Panc1 (cell line): Measurements from ENCODE around the gene FRS2. TPM values are rescaled to one million over a fixed set of nuclear protein-coding genes. Genes with fewer than 3 reads are reported as not detected.

ENCODE experiments used
- ATAC-seq: fragments of 200-7000 bp; cut with Tn5 transposase; 2 replicates; pipeline ENCODE4 v1.9.1; 2020; ENCODE audit warnings: mild to moderate bottlenecking, moderate library complexity
- BruUV-seq: library from RNA; stranded (reverse); fragments of 400-500 nt; replicated peaks from 2 replicates; lab custom pipeline; 2021; lab: Mats Ljungman, UMichigan
- CTCF ChIA-PET: fragments of 300-600 bp; sonication (Branson Sonifier 250); formaldehyde crosslinking; loops from one replicate; lab custom pipeline; 2022; ENCODE audit warnings: antibody characterized with exemption; lab: Charles Lee
- POLR2A ChIA-PET: fragments of 300-600 bp; sonication (Branson Sonifier 250); formaldehyde crosslinking; loops from one replicate; lab custom pipeline; 2022; ENCODE audit warnings: antibody characterized with exemption; lab: Charles Lee
- DNase-seq: peaks from one replicate; pipeline ENCODE4 v3.0.0-alpha.2; 2010; ENCODE audit warnings: low read depth, low spot score
- H3K27ac ChIP-seq: 2 replicates; pipeline ENCODE4 v1.5.1; 2011; ENCODE audit warnings: mild to moderate bottlenecking, low read length, inconsistent platforms
- H3K27me3 ChIP-seq: fragments of 200-500 bp; sonication (Bioruptor generic); 2 replicates; pipeline ENCODE4 v1.6.0; 2014; ENCODE audit warnings: low read length, inconsistent platforms; ENCODE audit not compliant: control insufficient read depth, insufficient read depth
- H3K36me3 ChIP-seq: fragments of 200-500 bp; sonication (Bioruptor generic); 2 replicates; pipeline ENCODE4 v1.5.1; 2014; ENCODE audit warnings: inconsistent platforms, mild to moderate bottlenecking, low read length, moderate library complexity; ENCODE audit not compliant: control insufficient read depth, insufficient read depth
- H3K4me1 ChIP-seq: 2 replicates; pipeline ENCODE4 v1.5.1; 2011; ENCODE audit warnings: inconsistent platforms, mild to moderate bottlenecking, low read length, moderate library complexity; ENCODE audit not compliant: control insufficient read depth, insufficient read depth
- H3K4me3 ChIP-seq, 2 experiments: 2 replicates each; pipeline ENCODE4 v1.5.1; 2011 to 2012; ENCODE audit warnings: low read depth in 2 of 2, low read length in 2 of 2, mild to moderate bottlenecking in 2 of 2, inconsistent platforms in 1 of 2, moderate library complexity in 1 of 2
- H3K9me3 ChIP-seq: fragments of 200-500 bp; sonication (Bioruptor generic); 2 replicates; pipeline ENCODE4 v1.5.1; 2014; ENCODE audit warnings: low read depth, mild to moderate bottlenecking, inconsistent platforms, low read length, moderate library complexity; ENCODE audit not compliant: control insufficient read depth, insufficient read depth
- POLR2AphosphoS5 ChIP-seq: IDR thresholded peaks from 2 replicates; pipeline ENCODE4 v1.6.1; 2012; ENCODE audit warnings: mild to moderate bottlenecking, low read depth, low read length, moderate library complexity
- SIN3A ChIP-seq: IDR thresholded peaks from 2 replicates; pipeline ENCODE4 v1.6.1; 2012; ENCODE audit warnings: low read depth, mild to moderate bottlenecking, low read length, moderate library complexity, borderline replicate concordance; ENCODE audit not compliant: insufficient read depth
- TCF7L2 ChIP-seq: IDR thresholded peaks from 2 replicates; pipeline ENCODE4 v1.6.1; 2011; ENCODE audit warnings: mild to moderate bottlenecking, low read depth, low read length, inconsistent platforms
- in situ Hi-C: cut with HindIII; loops from 2 replicates; pipeline ENCODE4 v1.10.0; 2016; ENCODE audit warnings: low sequenced_read_pairs, low pct_unique_long_range_greater_than_20kb
- intact Hi-C: fragments of 100-400 bp; cut with micrococcal nuclease; formaldehyde crosslinking; loops from one replicate; pipeline ENCODE4 v1.10.0; 2022; ENCODE audit not compliant: unreplicated experiment
- total RNA-seq: library from RNA; stranded (reverse); gene quantifications from one replicate; pipeline ENCODE4 v1.2.1, GENCODE V29; 2021; ENCODE audit not compliant: unreplicated experiment
- TF ChIP-seq, protein P1 (sequence below): fragments of 450-650 bp; IDR thresholded peaks from 2 replicates; pipeline ENCODE4 v1.5.1; 2017; ENCODE audit warnings: mild to moderate bottlenecking
- TF ChIP-seq, protein P2 (sequence below), 2 experiments: IDR thresholded peaks; 2 replicates each; pipeline ENCODE4 v1.6.1; 2011 to 2012; ENCODE audit warnings: low read depth in 2 of 2, control low read depth in 1 of 2, low read length in 1 of 2, mild to moderate bottlenecking in 1 of 2, moderate library complexity in 1 of 2; ENCODE audit not compliant: insufficient read depth in 1 of 2

Gene FRS2
- total RNA-seq, 1 experiment from 2014 or later, result 26.6 TPM

DNA sequence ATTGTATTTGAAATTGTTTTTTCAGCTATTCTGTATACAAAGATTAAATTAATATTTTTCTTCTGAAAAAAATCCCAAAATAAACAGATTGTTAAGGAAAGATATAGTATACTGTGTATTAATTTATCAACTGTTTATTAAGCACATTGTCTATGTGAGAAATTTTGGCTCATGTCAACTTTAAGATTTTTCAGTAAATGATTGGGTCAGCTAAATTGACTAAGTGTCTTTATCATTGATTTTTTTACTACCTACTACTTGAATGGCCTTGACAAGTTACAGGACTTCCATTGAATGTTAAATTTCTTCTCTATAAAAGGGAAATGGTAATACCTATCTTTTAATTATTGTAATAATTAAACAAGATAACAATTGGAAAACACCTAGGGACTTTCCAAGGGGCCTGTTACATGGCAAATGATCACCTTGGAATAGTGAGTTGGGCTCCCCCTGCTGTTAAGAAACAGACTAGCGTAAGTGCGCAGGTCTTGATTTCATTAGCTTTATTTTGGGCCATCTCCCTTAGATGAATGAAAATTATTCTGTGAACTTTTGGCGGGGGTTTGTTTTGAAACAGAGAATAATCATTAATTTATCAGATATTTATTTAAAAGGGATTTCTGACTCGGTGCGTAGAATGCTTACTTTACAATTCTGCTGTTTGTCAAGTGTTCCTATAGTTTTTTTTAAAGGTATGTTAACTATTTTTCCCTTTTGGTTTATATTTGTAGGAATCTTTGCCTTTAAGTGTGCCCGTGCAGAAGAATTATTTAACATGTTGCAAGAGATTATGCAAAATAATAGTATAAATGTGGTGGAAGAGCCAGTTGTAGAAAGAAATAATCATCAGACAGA, 100.6 kb downstream of the FRS2 start:
- Histone ChIP-seq H3K4me1 (no peaks in the 10 kb centered on the region), H3K27me3 (no peaks in the 10 kb centered on the region), H3K27ac (no peak overlapping the region), H3K36me3 (peaks cover 22% of the 10 kb centered on the region), H3K9me3 (no peaks in the 10 kb centered on the region), H3K4me3 (no peak overlapping the region)
- TF ChIP-seq, protein P1, sequence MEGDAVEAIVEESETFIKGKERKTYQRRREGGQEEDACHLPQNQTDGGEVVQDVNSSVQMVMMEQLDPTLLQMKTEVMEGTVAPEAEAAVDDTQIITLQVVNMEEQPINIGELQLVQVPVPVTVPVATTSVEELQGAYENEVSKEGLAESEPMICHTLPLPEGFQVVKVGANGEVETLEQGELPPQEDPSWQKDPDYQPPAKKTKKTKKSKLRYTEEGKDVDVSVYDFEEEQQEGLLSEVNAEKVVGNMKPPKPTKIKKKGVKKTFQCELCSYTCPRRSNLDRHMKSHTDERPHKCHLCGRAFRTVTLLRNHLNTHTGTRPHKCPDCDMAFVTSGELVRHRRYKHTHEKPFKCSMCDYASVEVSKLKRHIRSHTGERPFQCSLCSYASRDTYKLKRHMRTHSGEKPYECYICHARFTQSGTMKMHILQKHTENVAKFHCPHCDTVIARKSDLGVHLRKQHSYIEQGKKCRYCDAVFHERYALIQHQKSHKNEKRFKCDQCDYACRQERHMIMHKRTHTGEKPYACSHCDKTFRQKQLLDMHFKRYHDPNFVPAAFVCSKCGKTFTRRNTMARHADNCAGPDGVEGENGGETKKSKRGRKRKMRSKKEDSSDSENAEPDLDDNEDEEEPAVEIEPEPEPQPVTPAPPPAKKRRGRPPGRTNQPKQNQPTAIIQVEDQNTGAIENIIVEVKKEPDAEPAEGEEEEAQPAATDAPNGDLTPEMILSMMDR, result peak; percentile 83; the same call in 1 of the 2 replicates
- TF ChIP-seq, protein P2, sequence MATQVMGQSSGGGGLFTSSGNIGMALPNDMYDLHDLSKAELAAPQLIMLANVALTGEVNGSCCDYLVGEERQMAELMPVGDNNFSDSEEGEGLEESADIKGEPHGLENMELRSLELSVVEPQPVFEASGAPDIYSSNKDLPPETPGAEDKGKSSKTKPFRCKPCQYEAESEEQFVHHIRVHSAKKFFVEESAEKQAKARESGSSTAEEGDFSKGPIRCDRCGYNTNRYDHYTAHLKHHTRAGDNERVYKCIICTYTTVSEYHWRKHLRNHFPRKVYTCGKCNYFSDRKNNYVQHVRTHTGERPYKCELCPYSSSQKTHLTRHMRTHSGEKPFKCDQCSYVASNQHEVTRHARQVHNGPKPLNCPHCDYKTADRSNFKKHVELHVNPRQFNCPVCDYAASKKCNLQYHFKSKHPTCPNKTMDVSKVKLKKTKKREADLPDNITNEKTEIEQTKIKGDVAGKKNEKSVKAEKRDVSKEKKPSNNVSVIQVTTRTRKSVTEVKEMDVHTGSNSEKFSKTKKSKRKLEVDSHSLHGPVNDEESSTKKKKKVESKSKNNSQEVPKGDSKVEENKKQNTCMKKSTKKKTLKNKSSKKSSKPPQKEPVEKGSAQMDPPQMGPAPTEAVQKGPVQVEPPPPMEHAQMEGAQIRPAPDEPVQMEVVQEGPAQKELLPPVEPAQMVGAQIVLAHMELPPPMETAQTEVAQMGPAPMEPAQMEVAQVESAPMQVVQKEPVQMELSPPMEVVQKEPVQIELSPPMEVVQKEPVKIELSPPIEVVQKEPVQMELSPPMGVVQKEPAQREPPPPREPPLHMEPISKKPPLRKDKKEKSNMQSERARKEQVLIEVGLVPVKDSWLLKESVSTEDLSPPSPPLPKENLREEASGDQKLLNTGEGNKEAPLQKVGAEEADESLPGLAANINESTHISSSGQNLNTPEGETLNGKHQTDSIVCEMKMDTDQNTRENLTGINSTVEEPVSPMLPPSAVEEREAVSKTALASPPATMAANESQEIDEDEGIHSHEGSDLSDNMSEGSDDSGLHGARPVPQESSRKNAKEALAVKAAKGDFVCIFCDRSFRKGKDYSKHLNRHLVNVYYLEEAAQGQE (IDR thresholded peaks at IDR 0.05; ENCODE audit: insufficient read depth in 1 of 2, low read depth in 2 of 2, low read length in 1 of 2), result no peak
- DNase-seq, result no peak
- peak; percentile 88 for ATAC-seq
- CTCF ChIA-PET, result interaction anchor here (0.9 to 1.8 kb wide), 4 partner anchors 9 to 100 kb away, joined by 4 to 10 read pairs (median 5); partner anchors contain the start of gene FRS2
- POLR2A ChIA-PET, result interaction anchor here (0.6 kb wide), 1 partner anchor 356 kb away, joined by 9 read pairs; no protein-coding TSS in a partner anchor
- intact Hi-C loops (loop anchor here (2.0 to 10.0 kb wide), 3 partner anchors 100 to 216 kb away; partner anchors contain the start of genes FRS2 and YEATS4), in situ Hi-C loops (no loop called here)
- no TSS peak for BruUV-seq

DNA sequence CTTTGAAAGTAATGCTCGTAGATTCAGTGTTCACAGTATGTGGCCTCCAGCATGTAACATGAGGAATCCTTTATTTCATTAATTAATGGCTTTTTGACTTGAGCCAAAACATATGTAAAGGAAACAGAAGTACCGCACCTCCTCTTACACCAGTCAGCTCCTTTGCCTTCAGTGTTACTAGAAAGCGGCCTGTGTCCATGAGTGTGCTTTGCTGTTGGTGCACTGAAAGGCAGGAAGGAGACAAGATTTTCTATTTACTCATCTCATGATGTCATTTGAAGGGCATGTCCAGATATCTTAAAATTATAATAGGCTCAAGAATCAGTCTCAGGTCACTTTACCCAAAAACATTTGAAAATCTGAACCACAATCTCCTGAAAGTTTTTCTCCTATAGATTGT, 105.2 kb downstream of the FRS2 start:
- intact Hi-C loops, result loop anchor here (10.0 kb wide), 1 partner anchor 221 kb away; the partner anchor contains the start of gene YEATS4
- POLR2A ChIA-PET, result no interaction called here
- ATAC-seq (no peak), DNase-seq (no peak)
- Histone ChIP-seq H3K4me3 (no peak overlapping the region), H3K9me3 (no peaks in the 10 kb centered on the region), H3K27me3 (no peaks in the 10 kb centered on the region), H3K36me3 (peaks cover 22% of the 10 kb centered on the region), H3K27ac (no peak overlapping the region), H3K4me1 (no peaks in the 10 kb centered on the region)
- in situ Hi-C loops, result loop anchor here (25.0 kb wide), 1 partner anchor 88 kb away; no protein-coding TSS in a partner anchor
- no TSS peak for BruUV-seq
- CTCF ChIA-PET, result no interaction called here
- TF ChIP-seq POLR2AphosphoS5 (no peak), TCF7L2 (no peak), SIN3A (no peak)
- TF ChIP-seq, protein P1, result no peak
- TF ChIP-seq, protein P2 (IDR thresholded peaks at IDR 0.05; ENCODE audit: insufficient read depth in 1 of 2, low read depth in 2 of 2, low read length in 1 of 2), result no peak
